Activated CD8-positive, alpha-beta memory T cell treated with anti-CD3 and anti-CD28 coated beads for 24 hours (primary cell): ENCODE results near the gene CTDSP2.
"Not testable (repeated sequence)": the region's sequence is repeated elsewhere in the genome, so short reads cannot be mapped to it uniquely, and the experiment has no call there.

Source experiments
- DNase-seq: peaks from one replicate; pipeline ENCODE4 v3.0.0-alpha.2; 2020

The CTDSP2 gene

DNA sequence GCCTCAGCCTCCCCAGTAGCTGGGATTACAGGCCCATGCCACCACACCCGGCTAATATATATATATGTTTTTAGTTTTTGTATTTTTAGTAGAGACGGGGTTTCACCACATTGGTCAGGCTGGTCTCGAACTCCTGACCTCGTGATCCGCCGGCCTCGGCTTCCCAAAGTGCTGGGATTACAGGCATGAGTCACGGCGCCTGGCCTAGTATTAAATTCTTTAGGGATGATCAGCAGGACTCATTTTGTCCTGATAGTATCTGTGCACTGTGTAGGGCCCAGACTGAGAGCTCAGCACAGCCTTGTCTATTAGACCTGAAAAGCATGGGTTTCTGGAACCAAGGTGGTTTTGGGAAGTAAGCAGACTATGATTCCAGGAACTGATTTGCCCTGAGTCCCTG lies 34.5 kb upstream of the CTDSP2 start:
- not testable (repeated sequence) for DNase-seq

DNA sequence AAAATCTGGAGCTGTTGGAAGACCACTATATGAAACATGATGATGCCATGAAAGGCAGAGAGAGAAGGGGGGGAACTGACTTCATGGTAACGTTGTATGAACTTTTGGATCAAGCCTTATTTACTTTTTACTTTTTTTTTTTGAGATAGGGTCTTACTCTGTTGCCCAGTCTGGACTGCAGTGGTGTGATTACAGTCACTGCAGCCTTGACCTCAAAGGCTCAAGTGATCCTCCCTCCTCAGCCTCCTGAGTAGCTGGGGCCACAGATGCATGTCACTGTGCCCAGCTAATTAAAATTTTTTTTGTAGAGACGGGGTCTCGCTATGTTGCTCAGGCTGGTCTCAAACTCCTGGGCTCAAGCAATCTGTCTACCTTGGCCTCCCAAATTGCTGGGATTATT lies 31.3 kb upstream of the CTDSP2 start:
- no peak for DNase-seq

DNA sequence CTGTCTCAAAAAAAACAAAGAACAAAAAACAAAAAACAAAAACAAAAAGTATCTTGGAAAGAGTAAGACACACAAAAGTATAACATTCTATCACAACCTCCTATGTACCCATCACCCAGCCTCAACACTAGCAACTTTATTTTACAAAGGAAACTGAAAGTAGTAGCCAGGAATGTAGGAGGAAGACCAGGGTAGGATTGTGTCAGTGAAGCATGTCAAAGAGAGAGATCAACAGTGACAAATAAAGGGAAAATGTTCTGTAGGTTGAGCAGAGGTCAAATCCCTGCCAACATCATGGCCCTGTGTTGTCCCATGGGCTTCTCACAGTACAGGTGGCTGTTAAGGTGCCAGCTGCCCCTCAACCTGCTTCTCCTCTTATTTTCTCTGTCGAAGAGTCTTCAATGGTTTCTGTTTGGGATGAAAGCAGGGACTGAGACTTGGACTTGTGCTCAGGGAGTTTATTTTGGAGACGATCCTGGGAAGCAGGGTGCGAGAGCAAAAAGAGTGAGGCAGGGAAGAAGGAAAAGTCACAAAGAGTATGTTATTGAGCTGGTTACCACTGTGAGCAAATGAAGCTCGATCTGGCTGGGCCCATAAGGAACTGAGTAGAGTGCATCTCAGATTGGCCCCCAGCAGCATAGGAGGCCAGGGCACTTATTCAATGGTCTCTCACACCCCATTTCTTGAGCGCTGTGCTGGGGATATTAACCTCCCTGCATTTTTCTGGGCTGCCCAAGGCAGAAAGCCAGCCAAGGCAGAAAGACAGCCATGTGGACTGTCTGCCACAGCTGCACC lies 29.4 kb upstream of the CTDSP2 start:
- DNase-seq, result no peak

DNA sequence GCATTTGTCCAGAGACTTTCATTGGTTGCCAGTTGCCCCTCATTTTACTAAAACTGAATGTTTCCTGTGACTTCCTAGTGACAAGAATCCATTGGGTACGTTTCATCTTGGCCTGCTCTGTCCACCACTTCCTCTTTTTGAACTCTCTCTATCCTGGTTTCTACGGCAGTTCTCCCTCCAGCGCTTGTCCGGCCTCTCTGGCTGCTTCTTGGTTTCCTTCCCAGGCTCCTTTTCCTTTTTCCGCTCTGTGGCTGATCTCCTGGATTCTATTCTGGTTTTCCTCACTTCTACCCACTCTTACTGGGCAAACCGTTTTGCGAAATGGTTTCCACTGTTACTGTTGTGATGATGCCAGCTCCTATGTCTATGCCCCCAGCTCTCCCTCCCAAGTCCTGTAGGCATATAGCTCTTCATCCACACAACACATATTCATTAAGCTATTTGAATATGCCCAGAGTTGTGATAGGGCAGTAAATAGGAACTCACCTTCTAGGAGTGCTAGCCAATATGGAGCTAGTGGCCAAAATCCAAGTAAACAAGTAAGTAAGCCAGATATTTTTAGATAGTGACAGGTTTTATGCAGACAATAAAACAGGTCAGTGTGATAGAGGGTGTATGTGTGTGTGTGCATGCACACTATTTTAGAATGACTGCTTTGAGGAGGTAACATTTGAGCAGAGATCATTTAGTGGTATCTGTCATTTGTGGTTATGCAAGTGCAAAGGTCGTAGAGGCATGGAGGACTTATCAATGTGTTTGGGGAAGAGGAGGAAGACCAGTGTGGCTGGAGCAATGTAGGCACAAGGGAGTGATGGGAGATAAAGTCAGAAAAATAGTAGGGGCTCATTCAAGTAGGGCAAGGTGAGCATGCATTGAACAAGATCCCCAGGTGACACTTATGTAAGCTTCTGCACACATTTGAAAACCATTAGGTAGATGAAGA lies 27.9 kb upstream of the CTDSP2 start:
- no peak for DNase-seq

DNA sequence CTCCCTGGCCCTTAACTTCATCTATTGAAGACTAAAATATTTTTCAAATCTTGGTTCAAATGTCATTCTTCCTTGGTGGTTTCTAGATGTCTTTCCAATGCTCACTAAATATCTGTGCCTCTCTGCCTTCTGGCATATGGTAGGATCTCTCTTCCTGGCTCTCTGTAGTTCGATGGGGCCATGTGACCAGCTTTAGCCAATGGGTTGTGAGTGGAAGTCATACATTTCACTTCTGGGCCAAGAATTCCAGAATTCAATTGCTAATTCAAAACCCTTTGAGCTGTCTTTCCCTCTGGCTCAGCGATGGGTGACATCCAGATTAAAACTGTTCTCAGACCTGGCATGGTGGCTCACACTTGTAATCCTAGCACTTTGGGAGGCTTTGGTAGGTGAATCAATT lies 25.8 kb upstream of the CTDSP2 start:
- DNase-seq, result no peak

DNA sequence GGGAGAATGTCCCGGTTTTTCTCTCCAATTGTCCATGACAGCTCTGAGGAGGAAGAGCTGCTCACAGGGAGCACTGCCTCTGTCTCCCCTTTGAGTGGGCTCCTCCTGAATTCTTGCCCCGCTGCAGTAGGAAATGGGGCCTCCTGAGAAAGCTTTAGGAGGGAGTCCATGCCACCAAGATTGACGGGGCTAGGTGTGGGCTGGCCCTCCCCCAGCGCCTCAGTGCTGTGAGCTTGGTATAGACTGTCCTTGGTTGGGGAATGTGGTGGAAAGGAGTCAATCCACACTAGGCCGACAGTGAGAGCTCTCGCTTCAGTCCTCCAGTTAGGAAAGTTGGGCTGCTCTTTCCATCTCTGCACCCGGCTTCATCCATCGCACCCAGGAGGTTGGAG lies 23.4 kb upstream of the CTDSP2 start:
- DNase-seq, result no peak

DNA sequence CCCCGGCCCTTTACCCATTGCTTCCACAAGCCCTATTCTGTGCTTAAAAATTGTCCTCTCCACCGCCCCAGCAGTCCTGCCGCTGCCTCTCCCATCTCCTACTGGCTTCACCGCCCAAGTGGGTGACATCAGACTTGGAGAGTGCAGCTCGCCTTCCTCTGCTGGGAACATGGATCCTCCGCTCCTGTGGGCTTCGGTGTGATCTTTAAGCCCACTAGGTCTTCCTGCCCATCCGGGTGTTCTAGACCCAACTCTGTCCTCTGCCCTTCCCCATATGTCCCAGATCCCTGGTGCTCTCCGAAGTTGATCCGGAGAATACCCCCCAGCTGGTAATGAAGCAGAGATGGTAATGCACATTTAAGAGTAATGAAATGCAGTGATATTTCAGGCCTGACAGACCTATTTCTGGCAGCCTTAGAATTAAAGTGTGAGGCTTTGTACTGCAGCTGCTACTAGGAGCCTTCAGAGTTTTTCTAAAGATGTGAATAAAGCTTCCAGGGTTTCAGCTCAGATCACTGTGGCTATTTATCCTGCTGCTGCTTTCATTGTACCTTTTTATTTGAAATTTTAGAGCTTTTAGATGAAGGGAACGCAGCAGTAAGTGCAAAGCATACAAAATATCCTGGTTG lies 22.9 kb upstream of the CTDSP2 start:
- no peak for DNase-seq

DNA sequence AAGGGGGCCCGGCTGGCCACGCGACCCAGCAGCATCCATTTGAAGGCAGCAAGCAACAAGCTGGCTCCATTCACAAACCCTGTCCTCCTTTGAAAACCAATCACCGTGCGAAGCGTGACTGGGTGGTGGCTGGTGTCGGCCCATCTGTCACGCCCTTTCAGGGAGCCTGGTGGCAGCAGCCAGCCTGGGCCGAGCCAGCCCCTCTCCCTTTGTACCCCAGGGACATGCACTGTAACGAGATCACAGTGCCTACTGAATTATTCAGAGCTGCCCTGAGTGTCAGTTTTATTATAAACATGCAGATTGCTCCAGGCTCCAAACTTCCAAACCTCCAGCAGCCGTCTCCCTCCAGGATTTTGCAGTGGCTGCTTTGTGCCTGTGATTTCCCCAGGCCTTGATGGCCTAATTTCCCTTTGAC lies 22.3 kb upstream of the CTDSP2 start:
- DNase-seq, result no peak

DNA sequence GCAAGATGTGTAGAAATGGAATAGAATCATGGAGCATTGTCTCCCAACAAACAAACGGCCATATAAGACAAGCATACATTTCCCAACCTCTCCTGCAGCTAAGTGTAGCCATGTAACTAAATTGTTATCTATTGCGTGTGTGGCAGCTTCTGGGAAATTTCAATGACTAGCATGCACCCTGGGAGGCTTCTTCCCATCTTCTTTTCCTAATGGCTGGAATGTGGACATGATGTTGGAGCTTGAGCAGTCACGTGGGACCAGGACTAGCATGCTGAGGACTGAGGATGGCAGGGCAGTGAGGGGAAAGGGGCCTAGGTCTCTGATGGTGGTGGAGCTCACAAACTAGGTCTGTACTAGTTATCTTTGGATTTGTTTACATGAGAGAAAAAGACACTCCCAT lies 21.7 kb upstream of the CTDSP2 start:
- DNase-seq, result no peak

DNA sequence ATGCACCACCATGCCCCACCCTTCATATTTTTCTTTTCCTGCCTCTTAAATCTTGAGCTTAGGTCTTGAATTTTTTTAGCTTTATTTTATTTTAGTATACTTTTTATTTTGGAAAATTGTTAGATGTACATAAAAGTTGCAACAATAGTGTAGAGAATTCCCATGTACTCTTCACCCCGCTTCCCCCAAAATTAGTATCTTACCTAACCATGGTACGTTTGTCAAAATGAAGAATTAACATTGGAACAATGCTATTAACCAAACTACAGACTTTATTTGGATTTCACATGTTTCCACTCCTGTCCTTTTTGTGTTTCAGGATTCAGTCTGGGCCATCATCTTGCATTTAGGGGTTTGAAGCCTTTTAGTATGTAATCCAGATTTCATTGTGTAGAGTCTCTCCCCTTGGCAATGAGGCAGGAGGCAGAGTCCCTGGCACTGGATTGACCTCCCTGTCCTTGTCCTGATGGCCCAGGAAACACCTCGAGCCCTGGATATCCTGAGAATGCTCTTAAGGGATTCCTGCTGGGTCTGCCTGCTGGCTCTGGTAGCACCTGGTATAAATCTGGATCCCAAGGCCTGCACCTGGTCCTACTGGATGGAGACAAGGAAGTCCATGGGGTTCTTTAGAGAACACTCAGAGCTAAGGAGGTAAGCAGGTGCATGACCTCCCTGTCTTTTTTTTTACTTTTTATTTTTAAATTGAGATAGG lies 19.9 kb upstream of the CTDSP2 start:
- no peak for DNase-seq

DNA sequence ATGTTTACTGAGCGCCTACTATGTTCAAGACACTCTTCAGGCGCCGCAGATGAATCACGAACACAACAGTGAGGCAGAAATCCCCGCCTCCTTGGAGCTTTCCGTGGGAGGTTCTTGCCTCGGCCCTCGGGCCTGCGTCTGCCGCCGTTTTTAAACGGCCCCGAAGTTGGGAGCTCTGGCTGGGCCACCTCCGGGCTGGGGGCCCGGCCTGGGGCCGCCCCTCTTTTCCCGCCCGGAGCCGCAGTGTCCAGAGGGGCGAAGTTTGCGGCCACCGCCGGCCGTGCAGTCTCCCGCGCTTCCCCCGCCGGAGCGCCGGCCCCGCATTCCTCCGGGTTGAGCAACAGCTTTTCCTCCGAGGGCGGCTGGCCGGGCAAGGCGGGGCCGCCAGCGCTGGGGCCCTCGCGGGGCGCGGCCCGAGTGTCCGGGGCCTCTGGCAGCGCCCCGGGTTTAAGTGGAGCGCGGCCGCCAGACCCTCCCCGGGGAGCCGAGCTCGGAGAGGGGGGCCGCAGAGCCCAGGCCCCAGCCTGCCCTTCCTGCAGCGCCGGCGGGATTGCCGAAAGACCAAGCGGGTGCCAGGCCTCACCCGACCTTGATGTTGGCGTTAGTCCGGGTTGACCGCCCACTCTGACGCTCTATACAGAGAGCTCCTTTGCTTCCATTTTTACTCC lies 18.7 kb upstream of the CTDSP2 start:
- DNase-seq, result peak; percentile 82

DNA sequence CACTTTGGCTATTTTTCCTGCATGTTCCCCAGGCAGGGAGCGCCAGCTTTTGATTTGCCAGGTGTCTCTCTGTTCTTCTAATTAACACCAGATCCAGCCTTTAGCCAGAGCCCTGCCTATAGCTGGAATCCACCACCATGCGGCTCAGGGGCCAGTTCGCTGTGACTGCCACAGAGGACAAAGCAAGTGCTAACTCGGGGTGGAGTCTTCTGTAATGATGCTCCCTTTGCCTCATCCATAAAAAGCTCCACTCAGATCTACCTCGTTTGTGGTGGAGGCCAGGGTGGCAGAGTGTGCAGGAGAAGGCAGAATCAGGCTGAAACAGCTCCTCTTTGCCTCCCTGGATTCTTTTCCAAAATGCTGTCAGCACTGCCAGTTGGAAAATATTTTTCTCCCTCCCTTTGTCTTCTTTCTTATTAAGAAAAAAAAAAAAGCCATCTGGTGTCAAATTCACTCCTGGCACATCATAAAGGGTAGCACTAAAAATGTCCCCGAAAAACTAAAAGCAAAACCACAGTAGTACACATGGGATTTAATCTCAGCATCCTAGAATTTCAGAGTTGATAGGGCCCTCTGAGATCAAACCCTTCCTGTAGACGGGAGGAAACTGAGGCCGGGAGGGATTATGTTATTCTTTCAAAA lies 18.0 kb upstream of the CTDSP2 start:
- DNase-seq, result no peak

DNA sequence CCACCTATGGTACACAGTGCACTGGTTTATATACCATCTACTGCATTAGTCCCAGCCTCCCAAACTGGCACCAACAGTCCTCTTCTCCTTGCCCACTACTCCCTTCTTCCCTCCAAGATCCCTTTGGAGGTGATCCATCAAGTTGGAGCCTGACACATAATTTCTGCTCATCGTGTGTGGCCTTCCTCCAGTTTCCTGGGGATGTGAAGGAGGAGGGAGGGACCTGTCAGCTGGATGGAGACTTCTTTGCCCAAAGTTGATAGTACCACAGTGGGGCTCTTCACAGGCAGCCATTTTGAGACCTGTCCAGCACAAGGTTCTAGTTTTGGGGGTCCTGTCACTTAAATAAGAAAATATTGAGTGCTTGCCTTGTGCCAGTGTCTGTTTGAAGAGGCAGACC lies 17.1 kb upstream of the CTDSP2 start:
- DNase-seq, result no peak

DNA sequence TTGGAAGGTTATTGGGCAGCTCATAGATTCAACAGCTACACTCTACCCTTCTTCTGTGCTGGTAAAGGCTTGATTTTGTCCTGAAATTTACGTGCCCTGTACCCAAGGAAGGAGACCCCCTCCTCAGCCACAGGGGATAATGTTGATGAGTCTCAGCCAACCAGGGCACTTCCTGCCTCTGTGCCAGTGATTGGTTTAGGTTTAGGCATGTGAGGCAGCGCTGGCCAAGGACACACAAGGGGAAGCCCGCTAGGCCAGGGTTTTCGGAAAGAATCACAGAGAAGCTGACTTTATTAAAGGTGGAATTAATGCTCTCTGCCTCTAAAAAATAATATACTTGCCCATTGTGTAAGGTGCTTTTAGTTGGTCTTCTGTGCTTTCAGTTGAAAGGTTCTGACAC lies 15.4 kb upstream of the CTDSP2 start:
- DNase-seq, result no peak

DNA sequence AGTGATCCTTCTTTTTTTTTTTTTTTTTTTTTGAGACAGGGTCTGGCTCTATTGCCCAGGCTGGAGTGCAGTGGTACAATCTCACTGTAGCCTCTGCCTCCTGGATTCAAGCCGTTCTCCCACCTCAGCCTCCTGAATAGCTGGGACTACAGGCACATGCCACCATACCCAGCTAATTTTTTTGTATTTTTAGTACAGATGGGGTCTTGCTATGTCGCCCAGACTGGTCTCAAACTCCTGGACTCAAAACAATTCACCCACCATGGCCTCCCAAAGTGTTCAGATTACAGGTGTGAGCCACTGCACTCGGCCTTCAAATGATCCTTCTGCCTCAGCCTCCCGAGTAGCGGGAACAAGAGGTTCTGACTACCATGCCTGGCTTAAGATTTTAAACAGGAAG lies 14.4 kb upstream of the CTDSP2 start:
- not testable (repeated sequence) for DNase-seq

DNA sequence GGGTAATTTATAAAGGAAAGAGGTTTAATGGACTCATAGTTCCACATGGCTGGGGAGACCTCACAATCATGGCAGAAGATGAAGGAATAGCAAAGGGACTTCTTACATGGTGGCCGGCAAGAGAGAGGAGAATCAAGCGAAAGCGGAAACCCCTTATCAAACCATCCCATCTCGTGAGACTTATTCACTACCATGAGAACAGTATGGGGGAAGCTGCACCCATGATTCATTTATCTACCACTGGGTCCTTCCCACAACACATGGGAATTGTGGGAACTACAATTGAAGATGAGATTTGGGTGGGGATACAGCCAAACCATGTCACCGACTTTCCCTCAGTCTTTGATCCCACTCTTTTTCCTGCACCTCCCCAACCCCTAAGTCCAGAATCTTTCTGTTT lies 12.6 kb upstream of the CTDSP2 start:
- DNase-seq, result no peak

DNA sequence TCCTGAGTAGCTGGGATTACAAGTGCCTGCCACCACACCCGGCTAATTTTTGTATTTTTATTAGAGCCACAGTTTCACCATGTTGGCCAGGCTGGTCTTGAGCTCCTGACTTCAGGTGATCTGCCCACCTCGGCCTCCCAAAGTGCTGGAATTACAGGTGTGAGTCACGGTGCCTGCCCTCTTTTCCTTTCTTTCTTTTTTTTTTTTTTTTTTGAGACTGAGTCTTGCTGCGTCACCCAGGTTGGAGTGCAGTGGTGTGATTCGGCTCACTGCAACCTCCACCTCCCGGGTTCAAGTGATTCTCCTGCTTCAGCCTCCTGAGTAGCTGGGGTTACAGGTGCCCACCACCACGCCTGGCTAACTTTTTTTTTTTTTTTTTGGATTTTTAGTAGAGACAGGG lies 11.6 kb upstream of the CTDSP2 start:
- DNase-seq, result not testable (repeated sequence)

DNA sequence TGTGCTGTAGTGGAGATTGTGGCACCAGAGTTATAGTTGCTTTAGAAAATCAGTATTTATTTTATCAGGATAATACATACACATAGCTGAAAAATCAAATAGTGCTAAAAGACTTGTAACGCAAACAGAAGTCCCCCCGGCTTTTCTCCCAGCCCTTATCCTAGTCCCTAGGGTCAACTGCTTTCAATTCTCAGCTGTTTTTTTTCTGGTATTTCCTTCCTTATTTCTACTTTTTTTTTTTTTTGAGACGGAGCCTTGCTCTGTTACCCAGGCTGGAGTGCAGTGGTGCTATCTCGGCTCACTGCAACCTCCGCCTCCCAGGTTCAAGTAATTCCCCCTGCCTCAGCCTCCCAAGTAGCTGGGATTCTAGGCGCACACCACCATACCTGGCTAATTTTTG lies 8.4 kb upstream of the CTDSP2 start:
- DNase-seq, result no peak

DNA sequence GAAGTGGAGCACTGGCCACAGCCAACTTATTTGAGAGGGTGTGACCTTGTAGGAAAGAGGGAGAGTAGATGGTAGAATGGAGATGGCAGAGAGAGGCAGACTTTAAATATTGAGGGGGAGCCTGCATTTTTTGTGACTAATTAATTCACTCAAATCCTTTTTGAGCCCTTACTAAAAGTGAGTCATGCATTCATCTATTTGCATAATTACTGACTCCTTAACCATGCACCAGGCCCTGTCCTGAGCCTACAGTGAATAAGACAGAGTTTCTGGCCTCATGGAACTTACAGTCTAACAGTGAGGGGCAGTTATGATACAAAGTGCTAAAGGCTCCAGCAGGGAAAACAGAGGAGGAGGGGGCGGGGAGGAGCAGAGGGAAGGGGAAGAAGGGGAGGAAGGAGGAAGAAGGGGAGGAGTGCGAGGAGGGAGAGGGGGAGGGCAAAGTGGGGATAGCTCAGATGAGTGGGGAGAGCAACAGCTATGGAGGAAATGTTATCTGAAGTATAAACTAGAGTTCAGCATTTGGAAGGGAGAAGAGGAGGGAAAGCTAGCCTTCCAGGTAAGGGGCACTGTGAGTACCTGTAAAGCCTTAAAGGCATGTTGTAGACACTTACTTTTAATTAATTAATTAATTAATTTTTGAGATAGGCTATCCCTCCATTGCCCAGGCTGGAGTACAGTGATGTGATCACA lies 7.5 kb upstream of the CTDSP2 start:
- no peak for DNase-seq

DNA sequence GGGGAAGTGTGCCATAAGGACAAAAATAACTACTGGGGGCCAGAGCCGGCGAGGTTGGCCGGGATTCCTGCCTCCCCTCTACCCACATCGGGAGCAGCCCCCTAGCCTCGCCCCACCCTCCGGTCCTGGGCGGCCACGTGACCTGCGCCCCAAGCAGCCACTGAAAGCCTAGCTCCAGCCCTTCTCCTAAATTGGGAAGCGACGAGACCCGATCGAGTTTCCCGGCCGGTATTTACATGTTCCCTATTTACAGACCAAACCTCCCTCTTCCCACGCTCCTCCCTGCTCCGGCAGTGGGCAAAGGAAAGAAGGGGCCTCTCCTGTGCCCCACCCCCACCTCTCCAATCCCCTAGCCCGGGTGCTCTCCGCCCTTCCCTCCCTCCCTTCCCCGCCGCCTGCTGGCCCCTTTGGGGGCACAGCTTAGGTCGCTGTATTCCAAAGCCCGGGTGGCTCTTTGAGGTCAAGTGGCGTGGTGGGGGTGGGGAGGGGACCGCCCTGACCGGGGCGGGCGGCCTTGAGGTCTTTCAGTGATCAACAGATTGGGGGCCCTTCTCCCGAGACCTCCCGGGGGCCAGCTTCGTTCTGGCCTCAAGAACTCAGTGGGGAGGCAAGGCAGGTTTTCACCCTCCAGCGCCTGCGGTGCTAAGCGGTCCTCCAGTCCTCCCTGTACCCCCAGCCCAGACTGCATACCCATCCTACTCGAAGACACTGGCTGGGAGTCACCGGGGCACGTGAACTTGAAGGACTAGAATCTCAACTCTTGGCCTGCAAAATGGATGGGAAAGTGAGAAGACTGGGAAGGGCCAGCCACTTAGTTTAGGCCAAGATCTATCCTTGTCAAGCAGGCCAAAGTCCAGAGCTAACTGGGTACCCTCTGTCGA lies 6.3 kb upstream of the CTDSP2 start:
- DNase-seq, result no peak
